ENCODE results near the gene ITSN2.
A peak's percentile ranks its signal among the peaks of the same experiment; 100 is the strongest.
"Not testable (repeated sequence)": the region's sequence is repeated elsewhere in the genome, so short reads cannot be mapped to it uniquely, and the experiment has no call there.

The ITSN2 gene

GRCh38 chr2:24339098-24339497, 21.2 kb downstream of the ITSN2 start:
- H3K4me3 Mint-ChIP-seq, result not testable (repeated sequence)

GRCh38 chr2:24337890-24338289, 22.4 kb downstream of the ITSN2 start:
- Mint-ChIP-seq H3K9me3 (no peaks in the 10 kb centered on the region), H3K27me3 (no peaks in the 10 kb centered on the region), H3K4me1 (ENCODE audit: low read depth in 2 of 2) (peaks cover 60 to 79% of the 10 kb centered on the region in 2 donors), H3K36me3 (ENCODE audit: insufficient read depth) (no peaks in the 10 kb centered on the region), H3K27ac (peak overlapping the region; percentile 48 to 77), H3K4me3 (peak overlapping the region in 1 of 2 donors; percentile 28)
- ATAC-seq (replicated peaks) (no peak), DNase-seq (no peak)

More at GRCh38 chr2:24339098-24339497, 21.2 kb downstream of the ITSN2 start:
- not testable (repeated sequence) for DNase-seq; H3K9me3 Mint-ChIP-seq; H3K36me3 Mint-ChIP-seq (ENCODE audit: insufficient read depth); H3K27me3 Mint-ChIP-seq; ATAC-seq (replicated peaks)
- H3K4me1 Mint-ChIP-seq (ENCODE audit: low read depth in 2 of 2), result peaks cover 57 to 79% of the 10 kb centered on the region in 2 donors
- H3K27ac Mint-ChIP-seq, result peak overlapping the region; percentile 18 to 84

- peak overlapping the region in 1 of 2 donors; percentile 7 for H3K27ac Mint-ChIP-seq
- peak overlapping the region in 1 of 2 donors; percentile 6 for H3K4me3 Mint-ChIP-seq
- peaks cover 57 to 71% of the 10 kb centered on the region in 2 donors for H3K4me1 Mint-ChIP-seq (ENCODE audit: low read depth in 2 of 2)
- H3K27me3 Mint-ChIP-seq, result no peaks in the 10 kb centered on the region
- no peaks in the 10 kb centered on the region for H3K36me3 Mint-ChIP-seq (ENCODE audit: insufficient read depth)
- H3K9me3 Mint-ChIP-seq, result no peaks in the 10 kb centered on the region
- ATAC-seq (replicated peaks) (no peak), DNase-seq (no peak)
These were observed 23.5 kb downstream of the ITSN2 start for GRCh38 chr2:24336811-24337210.

GRCh38 chr2:24334245-24334633, 26.1 kb downstream of the ITSN2 start:
- Mint-ChIP-seq H3K27ac (no peak overlapping the region), H3K4me1 (ENCODE audit: low read depth in 2 of 2) (peaks cover 45 to 63% of the 10 kb centered on the region in 2 donors), H3K36me3 (ENCODE audit: insufficient read depth) (peaks cover 14% of the 10 kb centered on the region), H3K4me3 (peak overlapping the region in 1 of 2 donors; percentile 33), H3K27me3 (no peaks in the 10 kb centered on the region), H3K9me3 (no peaks in the 10 kb centered on the region)
- DNase-seq (no peak), ATAC-seq (replicated peaks) (no peak)

- peaks cover 39 to 53% of the 10 kb centered on the region in 2 donors for H3K4me1 Mint-ChIP-seq (ENCODE audit: low read depth in 2 of 2)
- no peak for DNase-seq
- no peaks in the 10 kb centered on the region for H3K27me3 Mint-ChIP-seq
- no peak for ATAC-seq (replicated peaks)
- H3K36me3 Mint-ChIP-seq (ENCODE audit: insufficient read depth), result peaks cover 14% of the 10 kb centered on the region
- peak overlapping the region in 1 of 2 donors; percentile 25 for H3K4me3 Mint-ChIP-seq
- H3K9me3 Mint-ChIP-seq, result no peaks in the 10 kb centered on the region
- no peak overlapping the region for H3K27ac Mint-ChIP-seq
These were observed 27.4 kb downstream of the ITSN2 start for GRCh38 chr2:24332791-24333540.

GRCh38 chr2:24330161-24330560, 30.2 kb downstream of the ITSN2 start:
- no peak for ATAC-seq (replicated peaks)
- DNase-seq, result no peak
- H3K9me3 Mint-ChIP-seq, result no peaks in the 10 kb centered on the region
- H3K4me1 Mint-ChIP-seq (ENCODE audit: low read depth in 2 of 2), result peaks cover 31 to 42% of the 10 kb centered on the region in 2 donors
- peak overlapping the region in 1 of 2 donors; percentile 46 for H3K27ac Mint-ChIP-seq
- H3K27me3 Mint-ChIP-seq, result no peaks in the 10 kb centered on the region
- H3K36me3 Mint-ChIP-seq (ENCODE audit: insufficient read depth), result peaks cover 14% of the 10 kb centered on the region
- no peak overlapping the region for H3K4me3 Mint-ChIP-seq

- H3K4me3 Mint-ChIP-seq, result no peak overlapping the region
- no peak for DNase-seq
- H3K4me1 Mint-ChIP-seq (ENCODE audit: low read depth in 2 of 2), result peaks cover 31 to 42% of the 10 kb centered on the region in 2 donors
- ATAC-seq (replicated peaks), result peak; percentile 29
- no peaks in the 10 kb centered on the region for H3K9me3 Mint-ChIP-seq
- H3K27me3 Mint-ChIP-seq, result no peaks in the 10 kb centered on the region
- H3K36me3 Mint-ChIP-seq (ENCODE audit: insufficient read depth), result peaks cover 16% of the 10 kb centered on the region
- peak overlapping the region in 1 of 2 donors; percentile 46 for H3K27ac Mint-ChIP-seq
These were observed 30.6 kb downstream of the ITSN2 start for GRCh38 chr2:24329700-24330099.

- Mint-ChIP-seq H3K4me3 (no peak overlapping the region), H3K36me3 (ENCODE audit: insufficient read depth) (peaks cover 19% of the 10 kb centered on the region), H3K27me3 (no peaks in the 10 kb centered on the region), H3K9me3 (no peaks in the 10 kb centered on the region), H3K27ac (no peak overlapping the region), H3K4me1 (ENCODE audit: low read depth in 2 of 2) (peaks cover 24 to 35% of the 10 kb centered on the region in 2 donors)
- DNase-seq (no peak), ATAC-seq (replicated peaks) (no peak)
These were observed 32.3 kb downstream of the ITSN2 start for GRCh38 chr2:24328010-24328409.

GRCh38 chr2:24317491-24317920, 42.8 kb downstream of the ITSN2 start:
- ATAC-seq (replicated peaks), result no peak
- Mint-ChIP-seq H3K4me3 (no peak overlapping the region), H3K27me3 (no peaks in the 10 kb centered on the region), H3K36me3 (ENCODE audit: insufficient read depth) (peaks cover 24% of the 10 kb centered on the region), H3K9me3 (no peaks in the 10 kb centered on the region), H3K4me1 (ENCODE audit: low read depth in 2 of 2) (peaks cover 21 to 57% of the 10 kb centered on the region in 2 donors), H3K27ac (peak overlapping the region; percentile 26 to 44)
- no peak for DNase-seq

- Mint-ChIP-seq H3K36me3 (ENCODE audit: insufficient read depth) (peaks cover 38% of the 10 kb centered on the region), H3K4me3 (peak overlapping the region in 1 of 2 donors; percentile 54), H3K9me3 (no peaks in the 10 kb centered on the region), H3K4me1 (ENCODE audit: low read depth in 2 of 2) (peaks cover 21 to 45% of the 10 kb centered on the region in 2 donors), H3K27ac (peak overlapping the region; percentile 80 to 83), H3K27me3 (no peaks in the 10 kb centered on the region)
- DNase-seq, result no peak
- ATAC-seq (replicated peaks), result no peak
These were observed 44.7 kb downstream of the ITSN2 start for GRCh38 chr2:24315669-24316068.

- H3K27ac Mint-ChIP-seq, result peak overlapping the region; percentile 25 to 74
- peaks cover 15 to 36% of the 10 kb centered on the region in 2 donors for H3K4me1 Mint-ChIP-seq (ENCODE audit: low read depth in 2 of 2)
- no peaks in the 10 kb centered on the region for H3K27me3 Mint-ChIP-seq
- DNase-seq (no peak), ATAC-seq (replicated peaks) (no peak)
- no peaks in the 10 kb centered on the region for H3K9me3 Mint-ChIP-seq
- H3K4me3 Mint-ChIP-seq, result no peak overlapping the region
- peaks cover 54% of the 10 kb centered on the region for H3K36me3 Mint-ChIP-seq (ENCODE audit: insufficient read depth)
These were observed 46.3 kb downstream of the ITSN2 start for GRCh38 chr2:24313744-24314632.

- Mint-ChIP-seq H3K36me3 (ENCODE audit: insufficient read depth) (peaks cover 84% of the 10 kb centered on the region), H3K4me3 (no peak overlapping the region), H3K9me3 (no peaks in the 10 kb centered on the region), H3K27ac (no peak overlapping the region), H3K4me1 (ENCODE audit: low read depth in 2 of 2) (no peaks in the 10 kb centered on the region), H3K27me3 (no peaks in the 10 kb centered on the region)
- DNase-seq (no peak), ATAC-seq (replicated peaks) (no peak)
These were observed 52.4 kb downstream of the ITSN2 start for GRCh38 chr2:24307961-24308360.

GRCh38 chr2:24304631-24305030, 55.7 kb downstream of the ITSN2 start:
- Mint-ChIP-seq H3K4me3 (no peak overlapping the region), H3K27ac (peak overlapping the region in 1 of 2 donors; percentile 60), H3K36me3 (ENCODE audit: insufficient read depth) (peaks cover 87% of the 10 kb centered on the region), H3K4me1 (ENCODE audit: low read depth in 2 of 2) (peaks cover 0 to 3% of the 10 kb centered on the region in 2 donors), H3K9me3 (no peaks in the 10 kb centered on the region), H3K27me3 (no peaks in the 10 kb centered on the region)
- ATAC-seq (replicated peaks) (no peak), DNase-seq (no peak)

Data from effector memory CD8-positive, alpha-beta T cell (primary cell).